DOHH2 (cell line): Measurements from ENCODE around the gene BLOC1S4.
A peak's percentile ranks its signal among the peaks of the same experiment; 100 is the strongest.

Experiments used
- H3F3A ChIP-seq: fragments of 200-600 bp; sonication (generic), shearing (Covaris generic); 2 replicates; pipeline ENCODE4 v1.6.0; 2016; ENCODE audit warnings: antibody characterized with exemption, mild to moderate bottlenecking; ENCODE audit not compliant: control insufficient read depth, insufficient read depth
- H3K27ac ChIP-seq: fragments of 200-600 bp; sonication (generic); 2 replicates; pipeline ENCODE4 v1.5.1; 2014; ENCODE audit warnings: low read depth, mild to moderate bottlenecking, low read length, moderate library complexity
- H3K27me3 ChIP-seq: fragments of 200-600 bp; sonication (generic); 2 replicates; pipeline ENCODE4 v1.6.1; 2014; ENCODE audit warnings: mild to moderate bottlenecking, low read length, mixed read lengths; ENCODE audit not compliant: control insufficient read depth
- H3K36me3 ChIP-seq: fragments of 200-600 bp; sonication (generic); 2 replicates; pipeline ENCODE4 v1.6.1; 2014; ENCODE audit warnings: mild to moderate bottlenecking, low read length, moderate library complexity, mixed read lengths; ENCODE audit not compliant: control insufficient read depth
- H3K4me1 ChIP-seq: fragments of 200-600 bp; sonication (generic); 2 replicates; pipeline ENCODE4 v1.6.1; 2014; ENCODE audit warnings: mild to moderate bottlenecking, low read length, mixed read lengths; ENCODE audit not compliant: control insufficient read depth
- H3K4me2 ChIP-seq: fragments of 200-600 bp; sonication (generic); 2 replicates; pipeline ENCODE4 v1.6.0; 2014; ENCODE audit warnings: mild to moderate bottlenecking, low read length, moderate library complexity
- H3K4me3 ChIP-seq: fragments of 200-600 bp; sonication (generic); 2 replicates; pipeline ENCODE4 v1.5.1; 2014; ENCODE audit warnings: mild to moderate bottlenecking, low read length, mixed read lengths
- H3K79me2 ChIP-seq: fragments of 200-600 bp; sonication (generic); 2 replicates; pipeline ENCODE4 v1.6.1; 2014; ENCODE audit warnings: mild to moderate bottlenecking, low read length, mixed read lengths; ENCODE audit not compliant: control insufficient read depth
- H3K9me2 ChIP-seq: fragments of 200-600 bp; sonication (generic); replicated peaks from 2 replicates; pipeline ENCODE4 v1.6.1; 2014; ENCODE audit warnings: mild to moderate bottlenecking, low read length, mixed read lengths; ENCODE audit not compliant: control insufficient read depth
- H3K9me3 ChIP-seq: fragments of 200-600 bp; sonication (generic); 2 replicates; pipeline ENCODE4 v1.6.1; 2014; ENCODE audit warnings: antibody characterized with exemption, low read length, mixed read lengths; ENCODE audit not compliant: control insufficient read depth, insufficient read depth
- H4K20me1 ChIP-seq: fragments of 200-600 bp; sonication (generic); 2 replicates; pipeline ENCODE4 v1.6.0; 2014; ENCODE audit warnings: low read depth, mild to moderate bottlenecking, antibody characterized with exemption, low read length, moderate library complexity; ENCODE audit not compliant: control insufficient read depth, insufficient read depth
- EZH2phosphoT487 ChIP-seq: fragments of 200-600 bp; sonication (generic); IDR thresholded peaks from 2 replicates; pipeline ENCODE4 v1.6.1; 2017; ENCODE audit warnings: borderline replicate concordance, mild to moderate bottlenecking, antibody characterized with exemption, low read length, moderate library complexity, mixed read lengths
- TF ChIP-seq, protein P1 (sequence below): fragments of 200-600 bp; sonication (generic); IDR thresholded peaks from one replicate; pipeline ENCODE4 v1.5.1; 2014; ENCODE audit warnings: antibody characterized with exemption, mild to moderate bottlenecking, low read depth, low read length; ENCODE audit not compliant: poor library complexity, severe bottlenecking

The BLOC1S4 gene

GRCh38 chr4:6706173-6706572, 9.8 kb upstream of the BLOC1S4 start:
- peaks cover 22% of the 10 kb centered on the region for H3K9me3 ChIP-seq
- no peaks in the 10 kb centered on the region for H3F3A ChIP-seq
- H3K36me3 ChIP-seq: peaks cover 54% of the 10 kb centered on the region
- no peaks in the 10 kb centered on the region for H3K9me2 ChIP-seq
- H3K4me3 ChIP-seq: no peak overlapping the region
- peaks cover 69% of the 10 kb centered on the region for H3K79me2 ChIP-seq
- H3K27me3 ChIP-seq: no peaks in the 10 kb centered on the region
- H3K27ac ChIP-seq: no peak overlapping the region
- no peak overlapping the region; the same call in 1 of the 2 replicates for H3K4me2 ChIP-seq
- TF ChIP-seq EZH2phosphoT487: no peak
- TF ChIP-seq, protein P1, sequence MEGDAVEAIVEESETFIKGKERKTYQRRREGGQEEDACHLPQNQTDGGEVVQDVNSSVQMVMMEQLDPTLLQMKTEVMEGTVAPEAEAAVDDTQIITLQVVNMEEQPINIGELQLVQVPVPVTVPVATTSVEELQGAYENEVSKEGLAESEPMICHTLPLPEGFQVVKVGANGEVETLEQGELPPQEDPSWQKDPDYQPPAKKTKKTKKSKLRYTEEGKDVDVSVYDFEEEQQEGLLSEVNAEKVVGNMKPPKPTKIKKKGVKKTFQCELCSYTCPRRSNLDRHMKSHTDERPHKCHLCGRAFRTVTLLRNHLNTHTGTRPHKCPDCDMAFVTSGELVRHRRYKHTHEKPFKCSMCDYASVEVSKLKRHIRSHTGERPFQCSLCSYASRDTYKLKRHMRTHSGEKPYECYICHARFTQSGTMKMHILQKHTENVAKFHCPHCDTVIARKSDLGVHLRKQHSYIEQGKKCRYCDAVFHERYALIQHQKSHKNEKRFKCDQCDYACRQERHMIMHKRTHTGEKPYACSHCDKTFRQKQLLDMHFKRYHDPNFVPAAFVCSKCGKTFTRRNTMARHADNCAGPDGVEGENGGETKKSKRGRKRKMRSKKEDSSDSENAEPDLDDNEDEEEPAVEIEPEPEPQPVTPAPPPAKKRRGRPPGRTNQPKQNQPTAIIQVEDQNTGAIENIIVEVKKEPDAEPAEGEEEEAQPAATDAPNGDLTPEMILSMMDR: no peak
- H4K20me1 ChIP-seq: peaks cover 3% of the 10 kb centered on the region; the same call in 1 of the 2 replicates
- peaks cover 33% of the 10 kb centered on the region for H3K4me1 ChIP-seq

DNA sequence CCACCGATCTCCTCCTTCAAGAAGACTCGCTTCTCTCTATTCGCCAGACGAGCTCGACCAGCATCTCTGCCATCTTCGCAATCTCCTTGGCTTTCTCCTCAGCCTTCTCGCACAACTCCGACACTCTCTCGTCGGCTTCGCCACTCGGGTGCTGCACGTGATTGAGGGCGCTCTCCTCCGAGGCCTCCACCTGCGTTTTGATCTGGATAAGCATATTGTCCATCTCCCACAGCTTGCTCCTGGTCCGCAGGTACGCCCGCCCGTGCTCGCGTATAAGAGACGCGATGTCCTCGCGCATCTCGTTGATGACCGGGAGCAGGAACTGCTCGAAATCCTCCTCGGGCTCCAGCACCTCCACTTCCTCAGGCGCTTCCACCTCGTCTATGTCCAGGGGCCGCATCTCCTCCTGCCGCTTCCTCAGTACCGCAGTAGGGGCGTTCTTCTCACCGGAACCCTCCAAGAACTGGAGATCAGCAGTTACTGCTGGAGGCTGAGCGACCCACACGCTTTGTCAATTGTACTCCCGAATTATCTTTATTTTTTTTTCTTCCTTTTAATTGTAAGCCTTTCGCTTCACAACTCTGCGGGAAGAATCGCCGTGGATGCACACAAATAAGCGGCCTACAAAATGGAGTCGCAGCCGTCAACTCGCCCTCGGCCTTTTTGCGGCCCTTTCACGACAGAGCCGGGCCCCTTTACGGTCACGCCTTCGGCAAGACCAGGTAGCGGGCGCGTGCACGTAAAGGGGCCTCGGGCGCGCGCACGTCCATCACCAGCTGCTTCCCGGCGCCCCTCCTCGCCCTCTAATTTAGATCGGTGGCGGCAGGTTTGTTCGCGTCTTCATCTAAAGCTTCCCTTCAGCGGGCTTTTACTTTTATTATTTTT, 6.5 kb upstream of the BLOC1S4 start, which contains the start of gene MRFAP1L1:
Gene MRFAP1L1, minus strand, starts transcription at position 636 of the 885 bp plus-strand sequence. Its CDS starts 236 bp downstream, at position 400.
- Histone ChIP-seq H3K9me3 (peaks cover 22% of the 10 kb centered on the region), H3K27me3 (no peaks in the 10 kb centered on the region), H3K36me3 (peaks cover 43% of the 10 kb centered on the region), H3K4me3 (peak within 1 kb of the TSS; percentile 90), H3K4me2 (peak within 1 kb of the TSS; percentile 91), H3F3A (no peaks in the 10 kb centered on the region), H3K9me2 (no peaks in the 10 kb centered on the region), H4K20me1 (peaks cover 3% of the 10 kb centered on the region; the same call in 1 of the 2 replicates), H3K4me1 (peaks cover 33% of the 10 kb centered on the region), H3K79me2 (peaks cover 51% of the 10 kb centered on the region), H3K27ac (peak within 1 kb of the TSS; percentile 70)
- no peak for TF ChIP-seq EZH2phosphoT487
- TF ChIP-seq, protein P1: no peak

GRCh38 chr4:6710282-6710681, 5.7 kb upstream of the BLOC1S4 start:
- TF ChIP-seq EZH2phosphoT487: no peak
- TF ChIP-seq, protein P1: no peak
- peak overlapping the region; percentile 70; the same call in 1 of the 2 replicates for H3K27ac ChIP-seq

More at GRCh38 chr4:6710282-6710681, 5.7 kb upstream of the BLOC1S4 start:
- peaks cover 43% of the 10 kb centered on the region for H3K79me2 ChIP-seq
- no peaks in the 10 kb centered on the region for H3K9me2 ChIP-seq
- H3K4me2 ChIP-seq: peak overlapping the region; percentile 91
- H3K4me1 ChIP-seq: peaks cover 34% of the 10 kb centered on the region
- H3F3A ChIP-seq: no peaks in the 10 kb centered on the region
- H3K9me3 ChIP-seq: peaks cover 22% of the 10 kb centered on the region
- peak overlapping the region; percentile 90 for H3K4me3 ChIP-seq
- H3K27me3 ChIP-seq: no peaks in the 10 kb centered on the region
- H4K20me1 ChIP-seq: peaks cover 3% of the 10 kb centered on the region; the same call in 1 of the 2 replicates
- peaks cover 41% of the 10 kb centered on the region for H3K36me3 ChIP-seq
